NCI-H526 treated with DMSO at 0.1 percent for 48 hours (cell line): ENCODE data around the gene LMO3.

Experiments used
- DNase-seq: peaks from one replicate; lab custom pipeline; 2025; lab: John Stamatoyannopoulos, UW

LMO3 gene

GRCh38 chr12:16606117-16606200, at the start of gene LMO3:
Gene LMO3 (minus strand): TSS chr12:16606162. CDS start chr12:16600860, 5,302 bp downstream.
- DNase-seq = no peak

- no peak for DNase-seq
Observed at GRCh38 chr12:16636435-16637055, 30.6 kb upstream of the LMO3 start.

DNA sequence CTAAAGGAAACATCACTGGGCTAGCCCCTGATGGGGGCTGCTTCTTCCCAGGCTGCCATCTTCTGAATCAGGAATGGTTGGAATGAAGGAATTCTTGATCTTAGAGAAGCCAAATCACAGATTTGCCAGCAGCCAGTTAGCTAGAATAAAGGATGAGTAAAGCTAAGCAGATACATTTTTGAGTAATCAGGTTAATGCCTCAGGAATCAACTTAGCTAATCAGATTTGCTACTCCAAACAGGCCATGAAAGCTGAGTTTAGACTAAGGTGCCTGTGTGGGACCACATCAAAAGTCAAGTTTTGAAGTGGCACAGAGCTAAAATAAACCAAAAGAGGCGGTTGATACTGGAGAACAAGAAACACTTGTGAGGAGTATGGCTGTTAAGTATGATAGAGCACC, 28.8 kb upstream of the LMO3 start:
- DNase-seq = no peak

DNA sequence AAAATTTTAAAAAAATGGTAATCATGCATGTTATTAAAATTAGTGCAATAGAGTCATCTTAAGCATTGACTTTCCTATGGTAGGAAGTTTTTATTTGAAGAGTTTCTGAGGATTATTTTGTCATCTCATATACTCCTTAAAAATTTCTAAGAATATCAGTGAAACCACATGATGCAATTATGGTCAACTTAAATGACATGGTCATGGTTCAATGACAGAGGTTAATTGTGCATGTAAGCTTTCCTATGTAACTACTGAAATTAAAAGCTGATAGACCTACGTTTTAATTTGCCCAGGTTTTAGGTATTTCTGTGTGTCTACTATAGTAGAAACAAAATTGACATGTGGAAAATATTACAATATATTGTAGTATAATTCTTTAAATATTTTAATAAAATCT, 21.0 kb upstream of the LMO3 start:
- DNase-seq = no peak

GRCh38 chr12:16622338-16622737, 16.4 kb upstream of the LMO3 start:
- no peak for DNase-seq

DNA sequence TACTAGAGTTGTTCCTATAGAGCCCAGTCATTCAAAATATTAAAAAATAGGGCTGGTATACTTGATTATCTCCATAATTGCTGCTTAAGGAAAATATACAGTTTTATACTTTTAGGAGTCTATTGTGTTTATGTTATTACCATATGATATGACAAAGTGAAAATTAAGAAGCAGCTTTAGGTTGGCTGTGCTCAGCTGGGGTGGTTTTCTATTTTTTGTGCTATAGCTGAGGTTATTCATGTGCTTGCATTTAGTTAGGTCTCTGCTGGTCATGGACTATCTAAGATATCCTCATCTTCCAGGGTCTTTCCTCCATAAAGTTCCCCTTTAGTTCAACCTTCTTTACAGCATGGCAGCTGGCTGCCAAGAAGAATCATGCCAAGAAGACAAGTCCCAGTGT, 13.6 kb upstream of the LMO3 start:
- DNase-seq = no peak

- DNase-seq = no peak
Observed at GRCh38 chr12:16618256-16618655, 12.3 kb upstream of the LMO3 start.

DNA sequence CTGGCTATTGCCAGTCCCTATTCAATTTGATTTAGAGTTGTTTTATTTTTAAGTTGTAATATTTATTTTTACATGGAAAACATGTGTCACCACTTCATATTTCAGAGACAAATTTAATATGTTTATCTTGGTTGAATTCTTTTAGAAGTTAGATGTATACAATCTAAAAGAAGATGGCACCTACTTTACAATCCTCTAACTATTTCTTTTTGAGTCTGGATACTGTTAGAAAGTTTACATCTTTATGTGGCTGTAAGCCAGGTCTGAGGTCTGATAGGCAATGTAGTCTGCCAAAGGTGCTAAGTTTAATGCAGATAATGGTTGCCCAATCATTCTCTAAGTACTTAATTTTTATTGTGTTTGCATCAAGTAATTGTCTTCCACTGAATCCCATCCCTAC, 7.2 kb upstream of the LMO3 start:
- DNase-seq = no peak

DNA sequence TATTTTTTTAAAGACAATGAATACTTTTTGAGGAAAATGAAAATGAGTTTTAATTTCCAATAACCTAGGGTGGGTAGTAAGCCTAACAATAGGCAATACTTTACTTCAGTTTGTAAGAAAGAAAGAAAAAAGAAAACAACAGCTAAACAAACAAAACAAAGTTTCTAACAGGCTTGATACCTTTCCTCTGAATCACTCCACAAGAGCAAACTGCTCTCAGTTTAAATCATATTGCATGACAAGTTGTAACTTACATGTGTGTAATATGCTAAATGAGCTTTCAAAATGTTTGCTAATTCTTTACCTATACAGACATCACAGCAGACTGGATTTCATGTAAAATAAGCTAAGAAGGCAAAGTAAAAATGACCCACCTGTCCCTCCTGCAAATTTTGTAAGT, 6.7 kb upstream of the LMO3 start:
- no peak for DNase-seq

- no peak for DNase-seq
Observed at GRCh38 chr12:16611146-16611545, 5.2 kb upstream of the LMO3 start.

GRCh38 chr12:16610743-16611142, 4.8 kb upstream of the LMO3 start:
- no peak for DNase-seq

DNA sequence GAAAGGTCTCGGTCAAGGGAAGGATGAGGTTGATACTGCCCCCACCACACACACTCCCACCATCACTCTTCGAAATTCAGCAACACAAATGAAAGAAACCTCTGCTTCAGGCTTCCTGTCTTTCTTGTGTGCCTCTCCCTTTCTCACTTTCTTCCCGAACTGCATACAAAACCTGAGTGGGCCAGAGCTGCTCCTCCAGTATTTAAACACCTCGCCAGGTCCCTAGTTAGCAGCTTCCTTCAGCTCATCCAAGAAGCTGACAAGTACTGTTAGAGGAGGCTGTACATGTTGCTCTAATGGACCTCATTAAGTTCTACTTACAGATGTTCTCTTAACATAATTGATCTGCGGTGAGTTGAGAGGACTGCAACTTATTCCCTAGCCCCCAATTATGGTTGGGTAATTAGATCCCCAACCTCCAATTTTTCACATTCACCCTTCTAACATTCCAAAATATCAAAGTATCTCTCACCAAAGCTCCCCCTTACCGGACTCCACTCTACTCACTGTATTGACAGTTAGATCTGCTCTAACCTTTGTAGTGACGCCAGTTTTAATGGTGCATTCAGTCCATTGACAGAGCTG, 4.1 kb upstream of the LMO3 start:
- DNase-seq = no peak

- DNase-seq = no peak
Observed at GRCh38 chr12:16608946-16609539, 3.1 kb upstream of the LMO3 start.

- no peak for DNase-seq
Observed at GRCh38 chr12:16607906-16608775, 2.2 kb upstream of the LMO3 start.

- no peak for DNase-seq
Observed at GRCh38 chr12:16606991-16607390, 1.0 kb upstream of the LMO3 start.

- peak; percentile 62 for DNase-seq
Observed at GRCh38 chr12:16606201-16606849, 363 bp upstream of the LMO3 start.

DNA sequence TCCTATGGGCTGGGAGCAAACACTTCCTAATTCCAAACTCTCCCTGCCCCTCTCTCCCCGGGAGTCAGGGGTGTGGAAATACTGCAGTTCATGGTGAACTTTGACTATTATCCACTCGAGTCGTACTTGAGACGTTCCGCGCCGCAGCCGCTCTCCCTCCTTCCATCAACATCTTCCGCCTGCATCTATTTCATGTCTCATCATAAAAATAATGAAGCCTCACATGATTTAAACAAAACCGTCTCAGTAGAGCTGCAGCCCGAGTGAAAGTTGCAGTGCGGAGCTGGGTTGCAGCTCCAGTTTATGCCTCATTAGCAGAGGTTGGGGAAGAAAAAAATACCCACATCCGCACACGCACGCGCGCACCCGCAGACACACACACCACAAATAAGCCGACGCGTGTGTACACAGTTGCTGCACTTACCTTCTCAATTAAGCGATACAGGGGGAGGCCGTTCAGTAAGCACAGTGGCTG, 283 bp downstream of the LMO3 start:
- peak; percentile 45 for DNase-seq

DNA sequence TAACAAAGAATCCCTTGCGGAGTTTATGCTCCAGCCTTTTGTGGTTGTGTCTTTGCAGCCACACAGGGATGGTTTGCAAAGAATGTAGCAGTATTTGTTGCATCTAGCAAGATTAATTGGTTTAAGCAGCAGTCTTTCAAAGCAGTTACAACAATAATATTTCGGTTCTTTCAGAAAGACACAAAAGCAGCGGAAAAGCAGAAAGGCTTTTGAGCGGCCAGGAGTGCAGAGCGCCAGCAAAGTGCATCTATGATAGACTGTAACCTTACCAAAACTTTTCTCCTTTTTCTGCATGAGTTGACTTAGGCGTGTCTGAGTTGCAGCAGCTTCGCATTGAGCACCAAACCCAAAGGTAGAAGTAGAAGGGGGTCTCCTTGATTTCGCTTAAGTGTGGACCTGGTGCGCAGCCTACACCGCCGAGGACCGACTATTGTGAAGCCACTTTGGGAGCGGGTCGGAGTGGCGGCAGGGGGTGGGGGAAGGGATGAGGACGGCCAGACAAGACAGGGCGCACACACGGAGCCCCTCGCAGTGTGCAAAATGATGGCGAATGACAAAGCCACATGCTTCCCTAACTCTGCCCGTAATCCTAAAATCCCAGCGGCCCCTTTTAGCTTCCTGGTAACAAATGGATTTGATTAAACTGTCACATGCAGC, 1.2 kb downstream of the LMO3 start:
- no peak for DNase-seq

DNA sequence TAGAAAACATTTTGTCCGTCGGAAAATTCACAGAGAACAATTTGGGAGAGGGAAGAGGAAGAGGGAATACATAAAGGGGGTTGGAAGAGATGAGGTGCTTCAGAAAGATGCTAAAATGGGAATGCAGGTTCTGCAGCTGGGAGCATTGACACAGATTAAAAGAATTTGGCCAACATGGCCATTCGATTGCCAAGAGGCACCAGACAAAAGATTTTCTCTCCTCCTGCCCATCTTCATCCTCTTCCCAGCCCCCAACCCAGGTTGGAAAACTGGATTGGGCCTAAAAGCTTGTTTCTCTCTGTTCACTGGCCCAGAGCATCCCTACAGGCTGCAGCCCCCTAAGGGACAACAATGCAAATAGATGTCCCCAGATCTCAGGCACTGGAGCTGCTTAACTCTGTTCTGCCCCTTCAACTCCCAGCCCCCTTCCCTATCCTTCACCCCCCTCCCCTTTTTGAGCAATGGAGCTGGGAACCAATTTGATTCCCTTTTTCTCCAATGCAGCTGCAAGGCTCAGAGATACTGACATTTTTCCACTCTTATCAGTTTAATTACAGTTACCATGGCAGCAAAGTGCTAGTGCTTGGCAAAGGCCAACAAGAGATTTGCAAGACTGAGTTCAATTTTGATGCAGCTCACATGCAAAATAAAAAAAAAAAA, 1.9 kb downstream of the LMO3 start:
- DNase-seq = peak; percentile 9

- DNase-seq = no peak
Observed at GRCh38 chr12:16603260-16603915, 2.6 kb downstream of the LMO3 start.

- no peak for DNase-seq
Observed at GRCh38 chr12:16602412-16602811, 3.5 kb downstream of the LMO3 start.
